Activated CD8-positive, alpha-beta memory T cell treated with anti-CD3 and anti-CD28 coated beads, Interleukin-2, amount 50 U/mL, for 1 hour (primary cell): ENCODE results near the gene SOX8.
"Not testable (repeated sequence)": the region's sequence is repeated elsewhere in the genome, so short reads cannot be mapped to it uniquely, and the experiment has no call there.

Experiments used
- DNase-seq: peaks from one replicate; pipeline ENCODE4 v3.0.0-alpha.2; 2020; ENCODE audit errors: extremely low read depth

SOX8 gene

GRCh38 chr16:953818-954217, 27.8 kb upstream of the SOX8 start:
- DNase-seq: not testable (repeated sequence)

- not testable (repeated sequence) for DNase-seq
These were observed 25.8 kb upstream of the SOX8 start for GRCh38 chr16:955766-956165.

GRCh38 chr16:959232-960040, 22.1 kb upstream of the SOX8 start:
- no peak for DNase-seq

- DNase-seq: no peak
These were observed 19.2 kb upstream of the SOX8 start for GRCh38 chr16:962366-962765.

GRCh38 chr16:962901-963814, 18.4 kb upstream of the SOX8 start:
- DNase-seq: no peak

GRCh38 chr16:963913-964312, 17.7 kb upstream of the SOX8 start:
- DNase-seq: no peak

GRCh38 chr16:964356-965035, 17.1 kb upstream of the SOX8 start:
- no peak for DNase-seq

- DNase-seq: no peak
These were observed 16.6 kb upstream of the SOX8 start for GRCh38 chr16:965036-965395.

GRCh38 chr16:965487-965886, 16.1 kb upstream of the SOX8 start:
- no peak for DNase-seq

GRCh38 chr16:966035-966434, 15.5 kb upstream of the SOX8 start:
- DNase-seq: no peak

- DNase-seq: no peak
These were observed 15.1 kb upstream of the SOX8 start for GRCh38 chr16:966505-966904.

- no peak for DNase-seq
These were observed 14.5 kb upstream of the SOX8 start for GRCh38 chr16:967077-967541.

GRCh38 chr16:967546-968295, 13.8 kb upstream of the SOX8 start:
- no peak for DNase-seq

GRCh38 chr16:968620-969019, 12.9 kb upstream of the SOX8 start:
- no peak for DNase-seq

- DNase-seq: no peak
These were observed 11.8 kb upstream of the SOX8 start for GRCh38 chr16:969508-970385.

- DNase-seq: no peak
These were observed 11.2 kb upstream of the SOX8 start for GRCh38 chr16:970386-970765.

GRCh38 chr16:970766-971581, 10.6 kb upstream of the SOX8 start, which contains the start of gene LMF1:
Gene LMF1, minus strand, starts transcription at chr16:970984. Its CDS starts 4 bp downstream, at chr16:970980.
- peak; percentile 76 for DNase-seq

GRCh38 chr16:971582-971905, 10.0 kb upstream of the SOX8 start:
- DNase-seq: no peak

GRCh38 chr16:971981-972315, 9.6 kb upstream of the SOX8 start:
- DNase-seq: no peak
